ENCODE results near the gene SLC12A7. TPM values are rescaled to one million over a fixed set of nuclear protein-coding genes. Genes with fewer than 3 reads are reported as not detected.
A peak's percentile ranks its signal among the peaks of the same experiment; 100 is the strongest.
"Not testable (repeated sequence)": the region's sequence is repeated elsewhere in the genome, so short reads cannot be mapped to it uniquely, and the experiment has no call there.

SLC12A7 gene
- total RNA-seq (10.2 TPM), polyA plus RNA-seq (23.8 TPM)

- WGBS = under 1% methylated on average over 79 of the region's 79 CpGs
- Histone ChIP-seq H3K36me3 (ENCODE audit: insufficient read depth) (no peaks in the 10 kb centered on the region), H3K27ac (ENCODE audit: low read depth) (peak within 1 kb of the TSS; percentile 46), H3K4me1 (ENCODE audit: insufficient read depth) (no peaks in the 10 kb centered on the region), H3K4me3 (ENCODE audit: low read depth, low read length) (peak within 1 kb of the TSS; percentile 86)
- no peak for DNase-seq (ENCODE audit: extremely low spot score)
Measured at GRCh38 chr5:1111727-1112289, at the start of gene SLC12A7. TSS of gene SLC12A7 (minus strand) at chr5:1112063. CDS start at chr5:1111991, 72 bp downstream.

GRCh38 chr5:1161108-1161832 is 49.4 kb upstream of the SLC12A7 start:
- 82% methylated on average over 23 of the region's 23 CpGs for WGBS
- Histone ChIP-seq H3K4me1 (ENCODE audit: insufficient read depth) (no peaks in the 10 kb centered on the region), H3K27ac (ENCODE audit: low read depth) (no peak overlapping the region), H3K36me3 (ENCODE audit: insufficient read depth) (no peaks in the 10 kb centered on the region), H3K4me3 (ENCODE audit: low read depth, low read length) (no peak overlapping the region)
- no peak for DNase-seq (ENCODE audit: extremely low spot score)

- no peak overlapping the region for H3K27ac ChIP-seq (ENCODE audit: low read depth)
- H3K4me1 ChIP-seq (ENCODE audit: insufficient read depth) = no peaks in the 10 kb centered on the region
- H3K4me3 ChIP-seq (ENCODE audit: low read depth, low read length) = no peak overlapping the region
- 73% methylated on average over 4 of the region's 4 CpGs for WGBS
- DNase-seq (ENCODE audit: extremely low spot score) = no peak
- H3K36me3 ChIP-seq (ENCODE audit: insufficient read depth) = no peaks in the 10 kb centered on the region
Measured at GRCh38 chr5:1159774-1160406, 48.0 kb upstream of the SLC12A7 start.

GRCh38 chr5:1159341-1159675 is 47.4 kb upstream of the SLC12A7 start:
- Histone ChIP-seq H3K4me1 (ENCODE audit: insufficient read depth) (no peaks in the 10 kb centered on the region), H3K36me3 (ENCODE audit: insufficient read depth) (no peaks in the 10 kb centered on the region), H3K27ac (ENCODE audit: low read depth) (no peak overlapping the region), H3K4me3 (ENCODE audit: low read depth, low read length) (no peak overlapping the region)
- 71% methylated on average over 11 of the region's 11 CpGs for WGBS
- no peak for DNase-seq (ENCODE audit: extremely low spot score)

GRCh38 chr5:1158647-1159340 is 46.9 kb upstream of the SLC12A7 start:
- 75% methylated on average over 20 of the region's 20 CpGs for WGBS
- no peak overlapping the region for H3K4me3 ChIP-seq (ENCODE audit: low read depth, low read length)
- no peak for DNase-seq (ENCODE audit: extremely low spot score)
- H3K27ac ChIP-seq (ENCODE audit: low read depth) = no peak overlapping the region
- H3K4me1 ChIP-seq (ENCODE audit: insufficient read depth) = no peaks in the 10 kb centered on the region
- H3K36me3 ChIP-seq (ENCODE audit: insufficient read depth) = no peaks in the 10 kb centered on the region

GRCh38 chr5:1157461-1157986 is 45.7 kb upstream of the SLC12A7 start:
- not testable (repeated sequence) for H3K4me1 ChIP-seq (ENCODE audit: insufficient read depth); H3K4me3 ChIP-seq (ENCODE audit: low read depth, low read length); H3K36me3 ChIP-seq (ENCODE audit: insufficient read depth); DNase-seq (ENCODE audit: extremely low spot score); H3K27ac ChIP-seq (ENCODE audit: low read depth)
- 72% methylated on average over 2 of the region's 2 CpGs for WGBS

- Histone ChIP-seq H3K27ac (ENCODE audit: low read depth) (no peak overlapping the region), H3K4me3 (ENCODE audit: low read depth, low read length) (no peak overlapping the region), H3K4me1 (ENCODE audit: insufficient read depth) (no peaks in the 10 kb centered on the region), H3K36me3 (ENCODE audit: insufficient read depth) (no peaks in the 10 kb centered on the region)
- no peak for DNase-seq (ENCODE audit: extremely low spot score)
- 94% methylated on average over 11 of the region's 11 CpGs for WGBS
Measured at GRCh38 chr5:1156754-1157460, 45.0 kb upstream of the SLC12A7 start.

GRCh38 chr5:1156033-1156753 is 44.3 kb upstream of the SLC12A7 start:
- no peaks in the 10 kb centered on the region for H3K36me3 ChIP-seq (ENCODE audit: insufficient read depth)
- no peaks in the 10 kb centered on the region for H3K4me1 ChIP-seq (ENCODE audit: insufficient read depth)
- WGBS = 17% methylated on average over 51 of the region's 51 CpGs
- no peak for DNase-seq (ENCODE audit: extremely low spot score)
- peak overlapping the region; percentile 36 for H3K4me3 ChIP-seq (ENCODE audit: low read depth, low read length)
- no peak overlapping the region for H3K27ac ChIP-seq (ENCODE audit: low read depth)

- Histone ChIP-seq H3K27ac (ENCODE audit: low read depth) (no peak overlapping the region), H3K36me3 (ENCODE audit: insufficient read depth) (no peaks in the 10 kb centered on the region), H3K4me3 (ENCODE audit: low read depth, low read length) (peak overlapping the region; percentile 36), H3K4me1 (ENCODE audit: insufficient read depth) (no peaks in the 10 kb centered on the region)
- DNase-seq (ENCODE audit: extremely low spot score) = no peak
- WGBS = 3% methylated on average over 98 of the region's 98 CpGs
Measured at GRCh38 chr5:1155191-1156032, 43.5 kb upstream of the SLC12A7 start.

GRCh38 chr5:1153428-1153827 is 41.6 kb upstream of the SLC12A7 start:
- WGBS = 82% methylated on average over 12 of the region's 12 CpGs
- no peak for DNase-seq (ENCODE audit: extremely low spot score)
- Histone ChIP-seq H3K4me3 (ENCODE audit: low read depth, low read length) (no peak overlapping the region), H3K4me1 (ENCODE audit: insufficient read depth) (no peaks in the 10 kb centered on the region), H3K36me3 (ENCODE audit: insufficient read depth) (no peaks in the 10 kb centered on the region), H3K27ac (ENCODE audit: low read depth) (no peak overlapping the region)

- 68% methylated on average over 15 of the region's 15 CpGs for WGBS
- H3K36me3 ChIP-seq (ENCODE audit: insufficient read depth) = no peaks in the 10 kb centered on the region
Measured at GRCh38 chr5:1152771-1153282, 41.0 kb upstream of the SLC12A7 start.

GRCh38 chr5:1152156-1152555 is 40.3 kb upstream of the SLC12A7 start:
- no peaks in the 10 kb centered on the region for H3K36me3 ChIP-seq (ENCODE audit: insufficient read depth)
- no peak for DNase-seq (ENCODE audit: extremely low spot score)
- no peaks in the 10 kb centered on the region for H3K4me1 ChIP-seq (ENCODE audit: insufficient read depth)
- no peak overlapping the region for H3K4me3 ChIP-seq (ENCODE audit: low read depth, low read length)
- 63% methylated on average over 10 of the region's 10 CpGs for WGBS
- no peak overlapping the region for H3K27ac ChIP-seq (ENCODE audit: low read depth)

More at GRCh38 chr5:1152771-1153282, 41.0 kb upstream of the SLC12A7 start:
- Histone ChIP-seq H3K4me3 (ENCODE audit: low read depth, low read length) (no peak overlapping the region), H3K27ac (ENCODE audit: low read depth) (no peak overlapping the region), H3K4me1 (ENCODE audit: insufficient read depth) (no peaks in the 10 kb centered on the region)
- no peak for DNase-seq (ENCODE audit: extremely low spot score)

Data from urinary bladder (tissue), 4 donors.